Posterior cingulate gyrus (tissue), 11 donors: ENCODE measurements around the gene ALDH1A2.
A peak's percentile ranks its signal among the peaks of the same experiment; 100 is the strongest.

Source experiments
- DNase-seq, 10 donors: peaks; one replicate each; pipeline versions ENCODE4 v3.0.0 to v3.0.0-alpha.2; 2020 to 2021; ENCODE audit warnings: mixed read lengths in 3 of 10
- intact Hi-C: fragments of 100-400 bp; cut with DNase I; formaldehyde crosslinking; loops from one replicate; pipeline ENCODE4 v1.15.1; 2023

Gene ALDH1A2

DNA sequence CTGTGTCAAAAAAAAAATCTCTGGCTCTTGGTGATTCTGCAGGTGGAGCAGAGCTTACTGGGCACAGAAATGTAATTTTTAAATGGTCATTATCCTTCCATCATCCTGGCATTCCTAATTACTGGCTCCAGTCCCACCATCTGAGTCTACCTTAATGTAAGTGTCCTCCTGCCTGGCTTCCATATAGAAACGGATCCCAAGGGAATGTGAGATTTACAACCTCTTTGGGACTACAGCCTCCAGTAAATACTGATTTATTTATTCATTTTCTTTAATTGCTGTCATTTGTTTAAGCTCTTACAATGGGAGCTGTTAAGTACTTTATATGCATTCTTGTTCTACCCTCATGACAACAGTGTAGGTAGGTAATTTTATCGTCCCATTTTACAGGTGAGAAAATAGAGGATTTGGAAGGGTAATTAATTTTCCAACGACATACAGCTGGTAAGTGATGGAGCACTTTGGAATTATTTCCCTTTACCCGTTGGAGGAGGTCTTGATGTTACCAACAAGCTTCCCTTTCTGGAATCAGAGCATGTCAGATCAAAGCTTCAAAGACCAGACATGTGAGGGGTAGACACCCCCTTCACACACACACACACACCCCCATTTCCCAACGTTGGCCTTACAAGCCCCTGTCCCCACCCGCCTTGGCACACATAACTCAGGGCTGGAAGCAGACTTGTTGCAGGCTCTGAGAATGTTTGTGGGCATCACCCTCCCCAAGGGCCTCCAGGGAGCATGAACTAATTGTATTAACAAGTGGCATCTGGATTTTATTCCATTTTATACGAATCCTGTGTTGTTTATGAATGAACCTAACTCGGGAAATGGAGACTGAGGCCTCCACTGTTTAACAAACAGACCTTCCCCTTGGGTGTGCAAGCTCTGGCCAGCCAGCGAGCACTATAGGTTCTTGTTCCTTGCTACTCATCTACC lies 116.9 kb downstream of the ALDH1A2 start:
- intact Hi-C loops: no loop called here

DNA sequence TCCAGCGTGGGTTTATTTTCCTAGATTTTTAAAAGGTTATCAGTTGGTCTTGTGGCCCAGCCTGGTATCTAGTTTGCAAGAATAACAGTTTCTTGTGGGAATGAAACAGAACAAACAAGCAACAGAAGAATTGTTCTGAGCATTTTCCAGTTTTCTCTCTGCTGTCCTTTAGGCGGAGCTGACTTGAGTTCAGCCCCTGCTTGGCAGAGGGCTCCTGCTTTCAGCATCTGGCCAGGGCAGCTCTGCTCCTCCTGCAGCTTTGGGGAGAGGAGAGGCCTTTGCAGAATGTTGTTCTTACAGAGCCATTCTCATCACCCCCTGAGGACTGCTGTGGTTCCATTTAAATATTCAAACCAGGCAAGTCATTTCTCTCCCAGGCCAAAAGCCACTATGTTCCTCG lies 117.7 kb downstream of the ALDH1A2 start:
- intact Hi-C loops: no loop called here
- DNase-seq: no peak

More for the DNA sequence above, 116.9 kb downstream of the ALDH1A2 start:
- no peak for DNase-seq

DNA sequence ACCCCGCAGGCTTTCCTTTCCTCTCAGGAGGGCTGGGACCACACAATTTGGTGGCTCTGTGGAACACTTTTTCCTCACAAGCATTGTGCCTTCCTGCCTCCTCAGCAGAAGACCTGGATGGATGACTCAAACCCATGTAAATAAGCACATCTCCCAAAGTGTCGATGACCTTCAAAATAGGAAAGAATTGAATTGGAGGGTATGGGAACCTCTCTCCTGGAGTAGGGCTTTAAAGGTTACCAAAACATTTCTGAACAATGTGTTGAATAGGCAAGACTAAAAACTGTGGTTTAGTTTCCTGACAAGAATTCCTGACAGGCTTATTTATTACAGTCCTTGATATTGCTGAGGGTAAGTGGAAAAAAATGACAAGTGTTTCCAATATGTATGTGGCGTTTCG lies 118.2 kb downstream of the ALDH1A2 start:
- intact Hi-C loops: no loop called here
- DNase-seq: no peak

DNA sequence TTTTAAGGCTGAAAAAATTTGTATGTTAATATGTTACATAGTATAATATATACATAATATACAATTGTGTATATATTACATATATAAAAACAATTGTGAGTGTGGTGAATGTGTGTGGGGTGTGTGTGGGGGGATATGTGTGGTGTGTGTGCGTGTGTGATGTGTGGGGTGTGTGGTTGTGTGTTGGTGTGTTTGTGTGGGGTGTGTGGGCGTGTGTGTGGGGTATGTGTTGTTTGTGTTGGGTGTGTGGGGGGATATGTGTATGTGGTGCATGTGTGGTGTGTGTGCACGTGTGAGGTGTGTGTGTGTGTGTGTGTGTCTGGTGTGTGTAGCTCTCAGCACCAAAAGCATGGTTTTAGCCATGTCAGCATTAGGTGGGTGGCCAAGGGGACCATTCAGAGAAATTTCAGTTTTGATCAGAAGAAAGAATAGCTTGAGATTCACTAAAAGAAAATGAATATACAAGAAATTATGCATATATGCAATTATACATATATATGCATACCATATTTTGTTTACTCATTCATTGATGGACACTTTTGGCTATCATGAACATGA lies 118.9 kb downstream of the ALDH1A2 start:
- intact Hi-C loops: no loop called here
- no peak for DNase-seq

DNA sequence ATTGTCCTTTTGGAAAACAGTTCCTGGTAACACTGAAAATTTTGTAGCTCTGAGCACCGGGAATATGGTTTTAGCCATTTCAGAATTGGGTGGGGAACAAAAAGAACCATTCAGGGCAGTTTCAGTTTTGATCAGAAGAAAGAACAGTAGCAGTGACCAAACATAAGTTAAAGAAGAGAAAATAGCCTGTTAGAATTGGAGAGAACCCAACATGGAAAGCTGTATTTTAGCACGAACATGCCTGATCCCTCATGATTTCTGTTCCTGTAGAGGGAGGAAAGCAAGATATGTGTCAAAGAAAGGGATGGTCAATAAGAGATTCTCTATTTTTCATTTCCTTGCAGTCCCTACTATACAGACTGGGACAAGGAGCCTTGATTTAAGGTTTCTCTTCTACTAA lies 119.9 kb downstream of the ALDH1A2 start:
- no peak for DNase-seq
- intact Hi-C loops: no loop called here

DNA sequence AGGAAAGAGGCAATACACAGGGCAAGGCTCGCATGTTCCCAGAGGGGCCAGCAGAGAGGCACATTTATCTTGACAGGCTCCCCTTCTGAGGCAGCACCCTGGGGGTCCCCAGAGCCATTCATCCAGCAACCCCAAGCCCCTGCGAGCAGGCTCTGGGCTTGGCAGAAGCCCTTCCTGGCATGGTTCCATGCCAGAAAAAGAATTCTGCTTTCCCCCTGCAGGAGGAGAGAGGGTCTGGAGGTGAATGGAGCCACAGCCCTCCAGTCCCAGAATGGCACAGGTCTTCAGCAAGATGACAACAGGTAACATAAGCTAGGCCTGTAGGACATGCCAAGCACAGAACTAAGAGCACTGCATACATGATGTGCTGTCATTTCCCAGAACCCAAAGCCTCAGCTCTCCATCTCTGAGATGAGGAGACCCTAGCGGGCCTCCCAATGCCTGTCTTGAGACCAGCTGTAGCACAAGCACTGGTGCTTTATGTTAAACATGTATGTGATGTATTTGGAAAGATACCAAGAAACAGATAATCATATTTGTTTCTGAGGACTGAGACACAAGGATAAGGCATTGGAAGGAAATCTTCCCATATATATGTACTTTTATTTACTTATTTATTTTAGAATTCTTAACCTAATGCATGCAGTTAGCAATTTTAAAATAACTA lies 121.6 kb downstream of the ALDH1A2 start:
- DNase-seq: no peak
- intact Hi-C loops: no loop called here

DNA sequence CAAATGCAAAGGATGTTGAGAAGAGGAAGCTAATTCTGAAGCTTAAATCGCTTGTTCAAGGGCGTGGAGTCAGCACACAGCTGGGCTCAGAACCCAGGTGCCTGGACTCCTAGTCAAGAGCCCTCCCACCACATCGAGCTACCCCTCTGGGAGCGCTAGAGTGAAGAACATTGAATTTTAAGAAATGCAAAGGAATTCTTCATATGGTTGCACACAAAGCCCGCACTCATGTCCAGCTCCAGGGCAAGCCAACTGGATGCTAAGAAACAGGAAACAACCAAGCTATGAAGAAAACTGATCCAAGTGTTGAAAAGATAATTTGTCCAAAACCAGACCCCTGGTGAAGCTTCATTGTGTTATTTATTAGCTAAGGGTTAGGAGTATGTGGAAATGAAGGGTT lies 122.3 kb downstream of the ALDH1A2 start:
- DNase-seq: no peak
- intact Hi-C loops: no loop called here

DNA sequence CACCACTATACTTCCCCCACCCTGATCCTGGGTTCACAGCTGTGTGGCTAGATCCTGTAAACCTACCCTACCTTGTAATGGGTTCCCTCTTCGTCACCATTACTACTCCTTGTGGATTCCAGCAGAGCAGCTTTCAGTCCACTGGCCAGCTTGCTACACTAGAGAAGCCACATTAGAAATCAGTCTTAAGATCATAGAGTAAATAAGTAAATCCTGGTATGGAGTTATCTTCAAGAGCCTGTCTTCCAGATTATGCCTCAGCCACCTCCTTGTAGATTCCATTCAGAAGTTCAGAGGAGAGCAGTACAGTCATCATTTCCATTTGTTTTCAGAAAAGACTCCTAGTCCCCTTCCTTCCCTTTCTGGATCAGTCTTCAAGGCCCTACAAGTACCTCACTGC lies 123.7 kb downstream of the ALDH1A2 start:
- DNase-seq: no peak
- intact Hi-C loops: no loop called here

DNA sequence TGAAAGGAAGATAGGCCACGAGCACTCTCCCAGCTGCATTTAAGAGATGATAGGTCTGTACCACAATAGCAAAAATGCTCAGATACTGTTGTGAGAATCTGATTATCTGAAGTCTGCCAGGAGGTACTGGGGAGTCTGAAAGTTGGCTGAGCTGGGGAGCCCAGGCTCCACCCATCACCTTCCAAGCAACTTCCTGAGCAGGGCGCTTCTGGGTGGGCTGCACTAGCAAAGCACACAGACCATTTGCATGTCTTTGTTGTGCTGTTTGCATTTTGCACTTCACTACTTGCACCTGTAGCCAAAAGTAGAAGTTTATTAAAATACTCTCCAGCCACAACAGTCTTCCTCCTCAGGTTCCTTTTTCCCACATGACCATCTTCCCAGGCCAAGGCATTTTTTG lies 133.2 kb downstream of the ALDH1A2 start:
- intact Hi-C loops: no loop called here
- no peak for DNase-seq

DNA sequence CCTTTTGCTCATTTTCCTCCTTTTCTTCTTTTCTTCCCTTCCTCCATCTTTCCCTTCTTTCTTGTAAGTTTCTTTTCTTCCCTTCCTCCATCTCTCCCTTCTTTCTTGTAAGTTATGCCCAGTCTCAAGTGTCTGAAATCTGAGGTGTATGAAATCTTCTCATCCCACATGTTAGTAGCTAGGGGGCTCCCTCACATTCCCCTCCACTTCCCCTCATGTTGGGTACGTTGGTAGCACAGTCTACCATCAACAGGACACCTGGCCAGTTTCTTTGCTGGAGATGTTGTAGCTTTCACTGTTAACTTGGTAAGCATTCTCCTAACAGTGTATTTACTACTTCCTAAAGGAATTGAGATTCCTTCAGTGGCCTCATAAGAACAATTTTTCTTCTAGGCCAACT lies 133.9 kb downstream of the ALDH1A2 start:
- intact Hi-C loops: no loop called here
- no peak for DNase-seq

DNA sequence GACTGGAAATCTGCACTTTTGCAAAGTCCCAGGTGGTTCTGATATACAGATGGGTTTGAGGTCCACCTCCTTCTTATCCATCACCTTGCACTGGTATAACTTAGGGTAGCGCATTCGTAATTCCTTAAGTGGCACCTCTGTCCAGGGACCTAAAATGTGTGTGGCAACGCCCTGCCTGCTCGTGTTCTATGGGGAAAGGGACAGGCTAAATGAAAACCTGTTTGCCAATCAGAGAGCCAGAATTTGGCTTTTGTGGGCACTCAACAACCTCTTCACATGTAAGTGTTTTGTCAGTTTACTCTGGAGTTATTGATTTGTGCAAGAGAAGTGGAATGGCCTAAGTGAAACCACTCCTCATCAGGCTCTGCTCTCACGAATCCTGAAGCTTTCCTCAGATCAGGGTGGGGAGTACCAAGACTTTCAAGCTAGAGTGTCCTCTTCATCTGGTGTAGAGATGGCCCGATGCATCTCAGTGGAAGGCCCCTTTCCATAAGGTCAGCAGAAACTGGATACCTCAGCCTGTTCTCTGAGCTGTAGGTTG lies 138.3 kb downstream of the ALDH1A2 start:
- intact Hi-C loops: no loop called here
- no peak for DNase-seq

DNA sequence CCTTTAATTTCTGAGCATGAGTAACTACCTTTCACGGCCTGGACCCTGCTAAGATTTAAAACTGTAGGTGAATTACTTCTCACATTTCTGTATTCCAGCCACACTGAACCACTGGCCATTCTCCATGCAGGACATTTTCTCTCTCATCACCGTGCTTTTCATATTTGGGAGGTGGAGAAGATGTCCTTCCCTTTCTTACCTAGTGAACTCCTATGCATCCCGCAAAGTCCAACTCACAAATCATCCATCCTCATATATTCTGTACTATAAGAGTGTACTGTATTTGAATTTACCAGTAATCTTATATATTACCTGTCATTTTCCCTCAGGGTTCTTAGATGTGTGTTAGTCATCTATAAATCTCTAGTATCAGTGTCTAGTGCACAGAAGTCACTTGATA lies 139.9 kb downstream of the ALDH1A2 start:
- no peak for DNase-seq
- intact Hi-C loops: no loop called here

DNA sequence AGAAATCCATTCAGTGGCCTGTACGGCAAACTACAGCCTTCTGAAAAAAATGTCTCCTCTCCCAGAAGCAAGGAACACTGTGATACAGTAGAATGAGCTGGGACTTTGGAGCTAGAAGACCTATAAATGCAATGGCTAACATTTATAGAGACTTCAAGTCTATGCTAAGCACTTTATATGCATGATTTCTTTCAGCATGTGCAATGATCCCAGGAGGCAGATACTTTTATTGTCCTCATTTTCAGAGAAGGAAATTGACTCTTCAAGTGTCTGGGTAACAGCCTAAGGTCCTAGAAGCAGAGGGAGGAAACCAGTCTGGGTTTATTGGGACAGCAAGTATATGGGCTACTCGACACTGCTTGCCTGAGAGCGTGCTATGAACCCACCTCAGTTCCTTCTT lies 140.9 kb downstream of the ALDH1A2 start:
- DNase-seq: no peak
- intact Hi-C loops: no loop called here

DNA sequence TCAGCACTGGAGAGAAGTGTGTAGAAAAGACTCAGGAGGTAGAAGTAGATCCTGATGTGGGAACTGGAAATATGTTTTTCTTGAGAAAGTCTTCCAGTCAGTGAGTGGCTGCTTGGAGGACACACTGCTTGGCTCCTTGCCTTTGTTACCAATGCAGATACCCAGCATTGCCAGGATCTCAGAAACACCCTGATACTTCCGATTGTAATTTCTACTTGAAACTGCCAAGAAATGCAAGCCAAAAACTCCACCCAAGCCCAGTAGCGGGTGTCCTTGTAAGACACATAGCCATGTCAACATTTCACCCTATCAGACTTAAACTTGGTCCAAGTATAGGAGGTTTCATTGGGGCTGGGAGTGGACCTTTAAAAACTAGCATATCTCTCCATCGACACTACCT lies 141.8 kb downstream of the ALDH1A2 start:
- no peak for DNase-seq
- intact Hi-C loops: no loop called here

DNA sequence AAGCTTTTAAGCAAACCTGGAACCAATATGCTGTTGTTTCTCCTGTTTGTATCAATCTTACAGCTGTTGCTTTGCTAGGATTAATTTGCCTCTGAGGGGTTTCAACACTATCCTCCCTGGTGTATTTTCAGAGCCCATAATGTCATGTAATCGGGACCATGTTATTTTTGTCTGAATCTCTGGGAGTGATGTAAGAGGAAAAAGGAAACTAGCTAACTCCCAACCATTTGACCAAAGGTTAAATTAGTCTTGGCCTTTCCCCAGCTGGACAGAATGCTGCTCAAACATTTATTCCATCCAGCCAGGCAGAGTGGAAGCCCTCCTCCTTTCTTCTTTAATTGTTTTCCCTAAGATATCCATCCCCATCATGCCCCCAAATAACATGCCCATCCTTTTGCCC lies 142.2 kb downstream of the ALDH1A2 start:
- DNase-seq: no peak
- intact Hi-C loops: no loop called here

DNA sequence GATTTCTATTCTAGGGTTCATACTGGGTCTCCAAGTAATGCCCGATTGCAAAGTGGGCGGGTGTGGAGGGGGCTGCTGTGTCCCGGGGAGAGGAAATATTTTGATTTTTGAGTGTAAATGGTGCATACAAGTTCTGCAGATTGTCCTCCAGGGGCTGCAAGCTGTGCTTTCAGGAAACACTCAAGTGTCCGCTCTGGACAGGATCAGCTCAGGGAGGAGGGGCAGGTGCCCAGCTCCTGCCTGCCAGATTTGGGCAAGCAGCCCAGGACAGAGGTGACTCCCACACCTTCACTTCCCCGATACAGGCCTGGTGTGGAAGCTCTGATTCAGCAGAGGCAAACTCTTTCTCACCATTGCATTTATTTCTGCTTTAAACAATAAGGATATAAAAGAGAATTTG lies 142.7 kb downstream of the ALDH1A2 start:
- intact Hi-C loops: no loop called here
- DNase-seq: no peak

DNA sequence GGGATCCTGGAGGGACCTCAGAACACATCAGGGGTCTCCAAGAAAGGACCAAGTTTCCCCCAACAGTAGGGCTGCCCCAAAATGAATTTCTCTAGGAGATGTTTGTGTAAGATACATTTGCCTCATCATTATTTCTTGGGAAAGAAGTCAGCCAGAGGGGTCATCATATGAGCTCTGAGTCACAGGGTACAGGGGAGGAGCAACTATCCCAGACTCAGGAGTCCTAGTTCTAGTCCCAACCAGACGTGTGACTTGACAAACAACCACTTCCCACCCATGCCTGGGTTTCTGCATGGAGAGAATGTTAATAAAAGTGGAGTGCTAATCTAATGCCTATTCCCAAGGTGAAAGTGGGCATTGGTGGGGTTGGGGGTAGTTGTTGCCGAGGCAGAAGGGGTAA lies 144.1 kb downstream of the ALDH1A2 start:
- intact Hi-C loops: no loop called here
- no peak for DNase-seq

DNA sequence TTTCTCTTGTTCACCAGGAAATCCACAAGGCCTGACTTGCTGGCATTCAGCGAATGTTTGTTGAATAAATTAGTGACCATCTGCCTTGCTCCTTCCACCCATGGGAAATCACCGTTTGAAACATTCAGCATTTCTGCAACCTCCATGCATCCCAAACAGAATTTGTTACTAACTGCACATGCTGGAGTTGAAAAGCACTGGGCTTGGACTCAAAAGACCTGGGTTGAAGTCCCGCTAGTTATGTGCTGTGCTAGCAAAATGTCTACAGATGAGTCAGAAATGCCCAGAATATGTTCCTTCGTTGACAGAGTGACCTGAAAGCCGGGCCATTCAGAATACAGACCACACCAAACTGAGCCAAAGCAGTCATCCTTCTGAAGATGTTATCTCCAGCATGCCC lies 144.6 kb downstream of the ALDH1A2 start:
- no peak for DNase-seq
- intact Hi-C loops: no loop called here

DNA sequence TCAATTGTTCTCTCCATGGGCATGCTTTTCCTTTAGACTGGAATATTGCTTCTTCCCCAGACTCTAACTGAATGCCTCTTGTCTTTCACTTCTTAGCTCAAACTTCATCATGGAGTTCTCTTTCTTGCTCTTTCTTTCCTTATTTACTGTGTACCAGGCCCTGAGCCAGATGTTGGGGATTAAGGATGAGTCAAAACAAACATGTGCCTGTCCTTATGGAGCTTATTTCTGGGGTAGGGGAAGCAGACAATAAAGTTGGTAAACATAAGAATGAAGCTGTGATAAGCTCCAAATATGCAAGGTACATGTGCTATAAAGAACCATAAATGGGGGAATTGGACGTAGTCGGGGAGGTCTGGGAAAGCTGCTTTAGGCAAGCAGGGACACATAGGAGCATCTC lies 145.8 kb downstream of the ALDH1A2 start:
- DNase-seq: no peak
- intact Hi-C loops: no loop called here

DNA sequence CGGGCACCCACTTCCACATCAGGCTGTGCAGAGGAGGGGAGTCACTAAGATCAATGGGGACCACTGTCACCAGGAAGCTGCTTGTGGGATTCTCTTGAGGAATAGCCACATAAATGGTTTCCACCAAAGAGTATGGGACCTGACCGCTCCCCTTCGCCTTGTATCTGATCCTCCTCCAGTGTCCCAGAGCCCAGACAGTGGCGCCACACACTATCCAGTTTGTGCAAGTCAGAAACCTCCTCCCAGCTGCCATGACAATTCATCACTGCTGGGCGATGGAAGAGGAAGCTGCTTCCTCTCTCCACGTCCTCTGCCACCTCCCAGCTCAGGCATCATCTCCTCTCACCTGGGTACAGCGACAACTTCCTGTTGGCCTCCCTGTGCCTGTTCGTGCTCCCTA lies 147.5 kb downstream of the ALDH1A2 start:
- DNase-seq: no peak
- intact Hi-C loops: no loop called here

DNA sequence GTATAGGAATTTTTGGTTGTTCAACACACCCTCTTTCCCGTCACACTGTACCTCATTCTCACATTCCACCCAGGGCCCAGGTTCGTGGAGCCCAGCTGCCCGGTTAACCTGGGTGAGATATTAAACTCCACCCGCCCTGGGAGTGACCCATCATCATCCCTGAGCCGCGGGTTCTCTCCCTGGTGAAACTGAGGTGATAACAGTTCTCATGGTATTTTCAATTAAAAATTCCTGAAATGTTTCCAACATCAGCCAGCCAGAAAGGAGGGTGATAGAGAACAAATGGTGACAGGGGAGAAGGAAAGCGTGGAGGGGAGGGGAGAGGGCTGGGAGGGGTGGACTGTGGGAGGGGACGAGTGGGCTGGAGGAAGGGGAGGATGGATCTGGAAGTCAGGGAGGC lies 148.8 kb downstream of the ALDH1A2 start:
- peak in 1 of 10 donors; percentile 58 for DNase-seq
- intact Hi-C loops: no loop called here
